K562 (cell line): ENCODE data around the gene WDR18. TPM values are rescaled to one million over a fixed set of nuclear protein-coding genes. Genes with fewer than 3 reads are reported as not detected.
A peak's percentile ranks its signal among the peaks of the same experiment; 100 is the strongest.

Experiments
- ATAC-seq: fragments of 200-7000 bp; cut with Tn5 transposase; 3 replicates; pipeline ENCODE4 v1.9.1; 2020; ENCODE audit warnings: moderate library complexity
- BruUV-seq: library from RNA; stranded (reverse); fragments of 400-500 nt; replicated peaks from 2 replicates; lab custom pipeline; 2021; lab: Mats Ljungman, UMichigan
- CTCF ChIA-PET: fragments of 300-600 bp; formaldehyde crosslinking; extraction: SDS; loops from one replicate; lab custom pipeline; 2021; ENCODE audit warnings: low intra/inter-chr PET ratio; lab: Yijun Ruan, JAX
- POLR2A ChIA-PET: fragments of 300-600, 350-650 bp; sonication (Branson Sonifier 250); formaldehyde crosslinking; extraction: SDS; loops from one replicate; lab custom pipeline; 2021; ENCODE audit warnings: antibody characterized with exemption, inconsistent platforms; lab: Yijun Ruan, JAX
- DNase-seq, 4 experiments: peaks; one replicate each; pipeline versions ENCODE4 v3.0.0 to v3.0.0-alpha.2; 2011 to 2018; ENCODE audit warnings: low spot score in 3 of 4, mixed read lengths in 3 of 4; ENCODE audit errors: extremely low read depth in 1 of 4
- FAIRE-seq: peaks from 2 replicates; lab custom pipeline; 2011; peaks lifted over from hg19 to GRCh38; lab: Jason Lieb, UNC
- H2AFZ ChIP-seq: 2 replicates; pipeline ENCODE4 v1.6.0; 2011; ENCODE audit warnings: low read depth, low read length, control low read depth, inconsistent platforms
- H3K27ac ChIP-seq: fragments of 200-600 bp; 3 replicates; pipeline ENCODE4 v1.8.0; 2011; ENCODE audit warnings: low read depth, mild to moderate bottlenecking, control low read depth, inconsistent platforms, low read length, moderate library complexity, mixed read lengths; ENCODE audit errors: extremely low read depth
- H3K27me3 ChIP-seq, 2 experiments: fragments of 300-600 bp in 1 of 2; 2 replicates in 1 of 2; 3 replicates in 1 of 2; pipeline versions ENCODE4 v1.6.0 to v1.8.0; 2011; ENCODE audit warnings: inconsistent platforms in 2 of 2, low read length in 2 of 2, mild to moderate bottlenecking in 1 of 2, mixed read lengths in 1 of 2, moderate library complexity in 1 of 2; ENCODE audit not compliant: control insufficient read depth in 2 of 2, insufficient read depth in 2 of 2
- H3K36me3 ChIP-seq: fragments of 300-600 bp; 3 replicates; pipeline ENCODE4 v1.8.0; 2011; ENCODE audit warnings: mild to moderate bottlenecking, low read length, inconsistent platforms; ENCODE audit not compliant: control insufficient read depth, insufficient read depth
- H3K4me1 ChIP-seq, 2 experiments: fragments of 200-600 bp in 1 of 2; replicated peaks in 1 of 2; 2 replicates in 1 of 2; 3 replicates in 1 of 2; pipeline versions ENCODE4 v1.5.1 to v1.8.0; 2011; ENCODE audit warnings: inconsistent platforms in 2 of 2, low read length in 2 of 2, mild to moderate bottlenecking in 1 of 2, mixed read lengths in 1 of 2, moderate library complexity in 1 of 2; ENCODE audit not compliant: control insufficient read depth in 2 of 2, insufficient read depth in 2 of 2
- H3K4me2 ChIP-seq: 2 replicates; pipeline ENCODE4 v1.6.1; 2011; ENCODE audit warnings: low read length, control low read depth, inconsistent platforms, mixed read lengths; ENCODE audit not compliant: insufficient read depth
- H3K4me3 ChIP-seq: fragments of 200-600 bp; sonication (generic), shearing (Covaris generic); 2 replicates; pipeline ENCODE4 v1.5.1; 2016; ENCODE audit warnings: control low read depth, inconsistent platforms
- H3K79me2 ChIP-seq: fragments of 200-600 bp; 3 replicates; pipeline ENCODE4 v1.8.0; 2011; ENCODE audit warnings: low read length, inconsistent platforms; ENCODE audit not compliant: control insufficient read depth, insufficient read depth
- H3K9ac ChIP-seq, 2 experiments: 2 replicates each; pipeline versions ENCODE4 v1.6.0 to v1.6.1; 2011; ENCODE audit warnings: low read depth in 2 of 2, low read length in 2 of 2, control low read depth in 1 of 2, inconsistent platforms in 1 of 2, mild to moderate bottlenecking in 1 of 2, mixed read lengths in 1 of 2; ENCODE audit not compliant: insufficient read depth in 1 of 2
- H3K9me1 ChIP-seq: one replicate; pipeline ENCODE4 v1.6.0; 2011; ENCODE audit warnings: inconsistent platforms, mild to moderate bottlenecking, low read length, moderate library complexity; ENCODE audit not compliant: control insufficient read depth, insufficient read depth
- H3K9me3 ChIP-seq: replicated peaks from 2 replicates; pipeline ENCODE4 v1.5.1; 2011; ENCODE audit warnings: low read depth, low read length, inconsistent platforms; ENCODE audit not compliant: control insufficient read depth, insufficient read depth
- H4K20me1 ChIP-seq: replicated peaks from 2 replicates; pipeline ENCODE4 v1.6.1; 2011; ENCODE audit warnings: low read length, inconsistent platforms, mixed read lengths; ENCODE audit not compliant: control insufficient read depth, insufficient read depth
- CCNT2 ChIP-seq: IDR thresholded peaks from 2 replicates; pipeline ENCODE4 v1.6.1; 2011; ENCODE audit warnings: borderline replicate concordance, low read depth, mild to moderate bottlenecking, moderate library complexity, mixed read lengths, low read length; ENCODE audit not compliant: insufficient read length; ENCODE audit errors: extremely low read depth
- HCFC1 ChIP-seq: IDR thresholded peaks from 2 replicates; pipeline ENCODE4 v1.6.1; 2012; ENCODE audit warnings: low read depth, low read length, improper control_type of control experiment
- HMGN3 ChIP-seq: IDR thresholded peaks from 2 replicates; pipeline ENCODE4 v1.6.1; 2011; ENCODE audit warnings: borderline replicate concordance, low read depth, mild to moderate bottlenecking, mixed read lengths, low read length; ENCODE audit not compliant: insufficient read length; ENCODE audit errors: extremely low read depth
- HNRNPK ChIP-seq: fragments of 200-400 bp; formaldehyde crosslinking; IDR thresholded peaks from one replicate; pipeline ENCODE4 v1.6.1; 2018; ENCODE audit warnings: mild to moderate bottlenecking, low read depth, low read length; ENCODE audit not compliant: poor library complexity, severe bottlenecking
- POLR2A ChIP-seq: fragments of 450-650 bp; conservative IDR thresholded peaks from 2 replicates; pipeline ENCODE4 v1.6.1; 2016
- RBFOX2 ChIP-seq: fragments of 200-400 bp; formaldehyde crosslinking; IDR thresholded peaks from 2 replicates; pipeline ENCODE4 v1.6.1; 2017; ENCODE audit warnings: low read depth, mild to moderate bottlenecking, low read length, moderate library complexity
- WGBS: fragments of 100-300 bp; shearing (Covaris generic); methylation state at CpG from one replicate; pipeline ENCODE4 v1.1.6; 2016; ENCODE audit warnings: low coverage, mixed read lengths; ENCODE audit not compliant: insufficient coverage; ENCODE audit errors: missing lambda C conversion rate; 5-methylcytosine and 5-hydroxymethylcytosine counted together
- in situ Hi-C: fragments of 300-500 bp; cut with MboI; formaldehyde crosslinking; loops from 4 replicates; pipeline ENCODE4 v1.15.0; 2018; ENCODE audit warnings: inconsistent platforms, mixed read lengths
- intact Hi-C: fragments of 100-400 bp; cut with micrococcal nuclease; formaldehyde crosslinking; loops from 2 replicates; pipeline ENCODE4 v1.14.2; 2022
- polyA plus RNA-seq, 8 experiments: library from polyadenylated mRNA; depleted of rRNA in 4 of 8; stranded (reverse) in 5 of 8; unstranded in 3 of 8; fragments of >200 nt; fragmentation: Nextera tagmentation in 2 of 8; fragmentation: Illumina TruSeq in 1 of 8; extraction: Ambion mirVana in 2 of 8; extraction: Trizol in 1 of 8; gene quantifications; 2 replicates each; pipeline versions ENCODE4 v1.2.1 to v1.2.3, GENCODE V29; 2011 to 2014; ENCODE audit warnings: inconsistent platforms in 1 of 8, missing spikeins in 1 of 8
- total RNA-seq, 7 experiments: library from RNA; depleted of rRNA in 6 of 7; stranded (reverse); fragments of >200 nt in 6 of 7; fragmentation: Illumina TruSeq in 2 of 7; extraction: Trizol in 2 of 7; gene quantifications; 2 replicates each; pipeline versions ENCODE4 v1.2.1 to v1.2.3, GENCODE V29; 2011 to 2021; ENCODE audit warnings: low replicate concordance in 1 of 7
- TF ChIP-seq, protein P1 (sequence below): sonication (generic); formaldehyde crosslinking; IDR thresholded peaks from 2 replicates; pipeline ENCODE4 v1.8.1; 2023; ENCODE audit warnings: mild to moderate bottlenecking, missing genetic modification reagents

Gene WDR18
- total and polyA plus RNA-seq, 9 of the 15 experiments (the other 6 are each of a cell fraction or from before 2014, with no cell fraction given), result 0.65 to 181 (median 30.1) TPM

DNA sequence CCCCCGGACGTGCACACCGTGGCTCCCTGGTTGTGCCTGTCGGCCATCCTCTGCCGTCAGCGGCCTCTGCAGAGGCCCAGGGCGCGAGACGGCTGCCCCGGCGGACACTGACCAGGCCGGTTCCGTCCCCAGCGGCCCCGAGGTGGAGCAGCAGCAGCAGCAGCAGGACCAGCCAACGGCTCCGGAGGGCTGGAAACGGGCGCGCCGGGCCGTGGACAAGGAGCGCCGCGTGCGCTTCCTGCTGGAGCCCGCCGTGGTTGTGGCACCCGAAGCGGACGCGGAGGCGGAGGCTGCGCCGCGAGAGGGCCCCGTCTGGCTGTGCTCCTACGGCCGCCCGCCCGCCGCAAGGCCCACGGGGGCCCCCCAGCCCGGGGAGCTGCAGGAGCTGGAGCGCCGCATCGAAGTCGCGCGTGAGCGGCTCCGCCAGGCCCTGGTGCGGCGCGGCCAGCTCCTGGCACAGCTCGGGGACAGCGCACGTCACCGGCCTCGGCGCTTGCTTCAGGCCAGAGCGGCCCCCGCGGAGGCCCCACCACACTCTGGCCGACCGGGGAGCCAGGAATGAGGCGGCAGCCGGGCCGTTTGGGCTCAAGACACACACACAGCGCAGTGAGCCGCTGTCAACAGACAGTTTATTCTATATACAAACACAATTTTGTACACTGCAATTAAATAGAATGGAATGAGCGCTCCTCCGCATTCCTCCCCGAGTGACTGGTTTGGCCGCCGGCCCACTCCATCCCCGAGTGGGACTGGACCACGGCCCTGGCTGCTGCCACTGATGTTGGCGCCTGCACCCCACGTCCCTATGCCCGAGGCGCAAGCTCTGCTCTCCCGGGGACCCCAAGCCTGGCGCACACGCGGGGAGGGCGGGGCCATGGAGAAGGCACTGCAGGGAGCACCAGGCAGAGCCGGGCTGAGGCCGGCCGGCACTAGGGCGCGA is 25.2 kb downstream of the WDR18 start:
- Histone ChIP-seq H2AFZ (no peak overlapping the region), H3K4me1 (peaks cover 0 to 78% of the 10 kb centered on the region in 2 experiments; a peak in 2 of 5 replicates), H3K27ac (no peak overlapping the region), H3K4me2 (no peak overlapping the region), H3K36me3 (peaks cover 52% of the 10 kb centered on the region; the same call in 2 of the 3 replicates), H3K9me1 (no peaks in the 10 kb centered on the region), H3K27me3 (no peaks in the 10 kb centered on the region), H3K9ac (no peak overlapping the region), H3K79me2 (peaks cover 12% of the 10 kb centered on the region; the same call in 2 of the 3 replicates), H3K9me3 (no peaks in the 10 kb centered on the region), H4K20me1 (no peaks in the 10 kb centered on the region), H3K4me3 (no peak overlapping the region)
- ChIA-PET POLR2A (interaction anchor here (1.7 kb wide), 1 partner anchor 10 kb away, joined by 7 read pairs; no protein-coding TSS in a partner anchor), CTCF (no interaction called here)
- TF ChIP-seq HNRNPK (no peak), HMGN3 (peak; percentile 9), CCNT2 (peak; percentile 1), HCFC1 (no peak), POLR2A (peak; percentile 35; the same call in 1 of the 2 replicates), RBFOX2 (peak; percentile 12; the same call in 1 of the 2 replicates)
- TF ChIP-seq, protein P1, sequence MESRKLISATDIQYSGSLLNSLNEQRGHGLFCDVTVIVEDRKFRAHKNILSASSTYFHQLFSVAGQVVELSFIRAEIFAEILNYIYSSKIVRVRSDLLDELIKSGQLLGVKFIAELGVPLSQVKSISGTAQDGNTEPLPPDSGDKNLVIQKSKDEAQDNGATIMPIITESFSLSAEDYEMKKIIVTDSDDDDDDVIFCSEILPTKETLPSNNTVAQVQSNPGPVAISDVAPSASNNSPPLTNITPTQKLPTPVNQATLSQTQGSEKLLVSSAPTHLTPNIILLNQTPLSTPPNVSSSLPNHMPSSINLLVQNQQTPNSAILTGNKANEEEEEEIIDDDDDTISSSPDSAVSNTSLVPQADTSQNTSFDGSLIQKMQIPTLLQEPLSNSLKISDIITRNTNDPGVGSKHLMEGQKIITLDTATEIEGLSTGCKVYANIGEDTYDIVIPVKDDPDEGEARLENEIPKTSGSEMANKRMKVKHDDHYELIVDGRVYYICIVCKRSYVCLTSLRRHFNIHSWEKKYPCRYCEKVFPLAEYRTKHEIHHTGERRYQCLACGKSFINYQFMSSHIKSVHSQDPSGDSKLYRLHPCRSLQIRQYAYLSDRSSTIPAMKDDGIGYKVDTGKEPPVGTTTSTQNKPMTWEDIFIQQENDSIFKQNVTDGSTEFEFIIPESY, result peak; percentile 89
- DNase-seq, result no peak
- intact Hi-C loops, result no loop called here
- 94% methylated on average over 23 of the region's 92 CpGs for WGBS
- in situ Hi-C loops, result no loop called here
- no TSS peak for BruUV-seq
- peak; percentile 10 for ATAC-seq
- FAIRE-seq, result no peak
